GM12892 (cell line): ENCODE data around the gene PEX3.

Experiments used
- POLR2A ChIP-seq: IDR thresholded peaks from 2 replicates; pipeline ENCODE4 v1.6.1; 2011; ENCODE audit warnings: low read depth, low read length, control low read depth
- POLR2AphosphoS5 ChIP-seq: IDR thresholded peaks from 2 replicates; pipeline ENCODE4 v1.6.1; 2011; ENCODE audit warnings: low read depth, low read length, control low read depth

- TF ChIP-seq POLR2A (no peak), POLR2AphosphoS5 (no peak)
Observed at GRCh38 chr6:143408787-143409162, 41.8 kb upstream of the PEX3 start.
